Measurements from ENCODE around the gene C10orf95.
"Not testable (repeated sequence)": the region's sequence is repeated elsewhere in the genome, so short reads cannot be mapped to it uniquely, and the experiment has no call there.

C10orf95 gene

GRCh38 chr10:102451105-102451969 is at the start of gene C10orf95:
Gene C10orf95 (minus strand): TSS chr10:102451543. CDS start chr10:102451093, 450 bp downstream.
- no peak for DNase-seq (ENCODE audit: low read depth in 2 of 2)

GRCh38 chr10:102500686-102501085 is 49.3 kb upstream of the C10orf95 start:
- DNase-seq (ENCODE audit: low read depth in 2 of 2) = not testable (repeated sequence)

- DNase-seq (ENCODE audit: low read depth in 2 of 2) = no peak
Measured at GRCh38 chr10:102499356-102499755, 48.0 kb upstream of the C10orf95 start.

GRCh38 chr10:102497545-102497944 is 46.2 kb upstream of the C10orf95 start:
- DNase-seq (ENCODE audit: low read depth in 2 of 2) = no peak

GRCh38 chr10:102493771-102494170 is 42.4 kb upstream of the C10orf95 start:
- DNase-seq (ENCODE audit: low read depth in 2 of 2) = no peak

GRCh38 chr10:102492983-102493382 is 41.6 kb upstream of the C10orf95 start:
- DNase-seq (ENCODE audit: low read depth in 2 of 2) = no peak

- no peak for DNase-seq (ENCODE audit: low read depth in 2 of 2)
Measured at GRCh38 chr10:102492344-102492939, 41.1 kb upstream of the C10orf95 start.

GRCh38 chr10:102491136-102491535 is 39.8 kb upstream of the C10orf95 start:
- DNase-seq (ENCODE audit: low read depth in 2 of 2) = no peak

- no peak for DNase-seq (ENCODE audit: low read depth in 2 of 2)
Measured at GRCh38 chr10:102485093-102485784, 33.9 kb upstream of the C10orf95 start.

- no peak for DNase-seq (ENCODE audit: low read depth in 2 of 2)
Measured at GRCh38 chr10:102484021-102484420, 32.7 kb upstream of the C10orf95 start.

- no peak for DNase-seq (ENCODE audit: low read depth in 2 of 2)
Measured at GRCh38 chr10:102480396-102480795, 29.1 kb upstream of the C10orf95 start.

- DNase-seq (ENCODE audit: low read depth in 2 of 2) = no peak
Measured at GRCh38 chr10:102479651-102480050, 28.3 kb upstream of the C10orf95 start.

GRCh38 chr10:102476466-102477141 is 25.3 kb upstream of the C10orf95 start:
- DNase-seq (ENCODE audit: low read depth in 2 of 2) = no peak

- DNase-seq (ENCODE audit: low read depth in 2 of 2) = no peak
Measured at GRCh38 chr10:102475451-102476040, 24.2 kb upstream of the C10orf95 start.

GRCh38 chr10:102473445-102474331 is 22.3 kb upstream of the C10orf95 start:
- no peak for DNase-seq (ENCODE audit: low read depth in 2 of 2)

GRCh38 chr10:102470579-102471546 is 19.5 kb upstream of the C10orf95 start:
- DNase-seq (ENCODE audit: low read depth in 2 of 2) = no peak

- DNase-seq (ENCODE audit: low read depth in 2 of 2) = no peak
Measured at GRCh38 chr10:102468683-102469082, 17.3 kb upstream of the C10orf95 start.

- no peak for DNase-seq (ENCODE audit: low read depth in 2 of 2)
Measured at GRCh38 chr10:102467971-102468438, 16.7 kb upstream of the C10orf95 start.

- DNase-seq (ENCODE audit: low read depth in 2 of 2) = no peak
Measured at GRCh38 chr10:102467318-102467717, 16.0 kb upstream of the C10orf95 start.
